ENCODE results near the gene CDH8.

CDH8 gene

GRCh38 chr16:62050793-62051192 is 14.6 kb upstream of the CDH8 start:
- no peak for TF ChIP-seq CTCF (IDR thresholded peaks at IDR 0.05; ENCODE audit: low read depth, low read length, missing control alignments)
- no peak for DNase-seq (ENCODE audit: extremely low read depth, low read depth)
- no peak overlapping the region for H3K4me3 ChIP-seq (replicated peaks; ENCODE audit: low read depth, low read length)

- DNase-seq (ENCODE audit: extremely low read depth, low read depth), result no peak
- no peak for TF ChIP-seq CTCF (IDR thresholded peaks at IDR 0.05; ENCODE audit: low read depth, low read length, missing control alignments)
- H3K4me3 ChIP-seq (replicated peaks; ENCODE audit: low read depth, low read length), result no peak overlapping the region
These were observed 10.6 kb upstream of the CDH8 start for GRCh38 chr16:62046801-62047200.

GRCh38 chr16:62041401-62041800 is 5.2 kb upstream of the CDH8 start:
- no peak for TF ChIP-seq CTCF (IDR thresholded peaks at IDR 0.05; ENCODE audit: low read depth, low read length, missing control alignments)
- DNase-seq (ENCODE audit: extremely low read depth, low read depth), result no peak
- no peak overlapping the region for H3K4me3 ChIP-seq (replicated peaks; ENCODE audit: low read depth, low read length)

- no peak overlapping the region for H3K4me3 ChIP-seq (replicated peaks; ENCODE audit: low read depth, low read length)
- TF ChIP-seq CTCF (IDR thresholded peaks at IDR 0.05; ENCODE audit: low read depth, low read length, missing control alignments), result no peak
- DNase-seq (ENCODE audit: extremely low read depth, low read depth), result no peak
These were observed 2.4 kb upstream of the CDH8 start for GRCh38 chr16:62038646-62039045.

- TF ChIP-seq CTCF (IDR thresholded peaks at IDR 0.05; ENCODE audit: low read depth, low read length, missing control alignments), result no peak
- no peak overlapping the region for H3K4me3 ChIP-seq (replicated peaks; ENCODE audit: low read depth, low read length)
- no peak for DNase-seq (ENCODE audit: extremely low read depth, low read depth)
These were observed 2.0 kb upstream of the CDH8 start for GRCh38 chr16:62038225-62038624.

GRCh38 chr16:62036802-62037135 is 531 bp upstream of the CDH8 start:
- no peak overlapping the region for H3K4me3 ChIP-seq (replicated peaks; ENCODE audit: low read depth, low read length)
- no peak for DNase-seq (ENCODE audit: extremely low read depth, low read depth)
- no peak for TF ChIP-seq CTCF (IDR thresholded peaks at IDR 0.05; ENCODE audit: low read depth, low read length, missing control alignments)

All from HFF-Myc (cell line).